OCI-LY1 (cell line): ENCODE data around the gene S100Z.

Experiments
- CTCF ChIP-seq: fragments of 200-600 bp; sonication (generic), shearing (Covaris generic); IDR thresholded peaks from 2 replicates; pipeline ENCODE4 v1.5.1; 2017; ENCODE audit warnings: mild to moderate bottlenecking, antibody characterized with exemption, low read length, moderate library complexity, mixed read lengths
- EZH2 ChIP-seq: fragments of 200-600 bp; sonication (generic), shearing (Covaris generic); IDR thresholded peaks from 2 replicates; pipeline ENCODE4 v1.8.0; 2017; ENCODE audit warnings: borderline replicate concordance, mixed run types, mild to moderate bottlenecking, antibody characterized with exemption, low read length, moderate library complexity, mixed read lengths

GRCh38 chr5:76836585-76836984, 13.2 kb upstream of the S100Z start:
- TF ChIP-seq CTCF: no peak
- no peak for TF ChIP-seq EZH2
